T-helper 1 cell treated with Interleukin-12 subunit alpha and Interleukin-12 subunit beta and Interleukin-4 antibody, amounts not matched to agents 30 ng/mL and 1 ng/mL, for 36 hours (primary cell): ENCODE results near the gene BARHL1. TPM values are rescaled to one million over a fixed set of nuclear protein-coding genes. Genes with fewer than 3 reads are reported as not detected.

Source experiments
- total RNA-seq: library from RNA; stranded (reverse); gene quantifications from 2 replicates; pipeline ENCODE4 v1.2.3, GENCODE V29; 2022

Gene BARHL1
- total RNA-seq, 1 donor from 2014 or later = not detected

Other genes starting within 250 kb of the BARHL1 start
- gene SETX, start 227.6 kb upstream of the BARHL1 start, total RNA-seq = 78.2 and 78.5 TPM in 2 replicates
- 23.5 and 24.4 TPM in 2 replicates for gene TTF1, start 175.8 kb upstream of the BARHL1 start, total RNA-seq
- gene CFAP77, start 172.4 kb upstream of the BARHL1 start, total RNA-seq = not detected in 2 replicates
- 18.3 and 19.3 TPM in 2 replicates for gene DDX31, start 87.4 kb downstream of the BARHL1 start, total RNA-seq
- 16.1 and 16.4 TPM in 2 replicates for gene GTF3C4, start 87.9 kb downstream of the BARHL1 start, total RNA-seq